Skeletal muscle tissue (tissue), 4 donors: ENCODE measurements around the gene MEGF6. TPM values are rescaled to one million over a fixed set of nuclear protein-coding genes. Genes with fewer than 3 reads are reported as not detected.

Experiments
- H3K27ac ChIP-seq: one replicate; pipeline ENCODE4 v1.7.0; 2013; ENCODE audit warnings: mild to moderate bottlenecking, low read depth, low read length, inconsistent platforms
- H3K27me3 ChIP-seq, 3 donors: one replicate each; pipeline ENCODE4 v1.7.0; 2013; ENCODE audit warnings: low read length in 3 of 3; ENCODE audit not compliant: control insufficient read depth in 3 of 3, insufficient read depth in 3 of 3
- H3K36me3 ChIP-seq, 3 donors: one replicate each; pipeline ENCODE4 v1.7.0; 2013; ENCODE audit warnings: low read length in 3 of 3; ENCODE audit not compliant: control insufficient read depth in 3 of 3, insufficient read depth in 3 of 3
- H3K4me1 ChIP-seq, 3 donors: one replicate each; pipeline ENCODE4 v1.7.0; 2013; ENCODE audit warnings: low read length in 3 of 3, mild to moderate bottlenecking in 3 of 3; ENCODE audit not compliant: control insufficient read depth in 3 of 3, insufficient read depth in 3 of 3
- H3K4me3 ChIP-seq, 3 donors: one replicate each; pipeline ENCODE4 v1.7.0; 2013; ENCODE audit warnings: low read length in 3 of 3
- H3K9ac ChIP-seq, 3 donors: one replicate each; pipeline ENCODE4 v1.7.0; 2013; ENCODE audit warnings: low read length in 3 of 3, mild to moderate bottlenecking in 3 of 3, moderate library complexity in 2 of 3, low read depth in 1 of 3
- H3K9me3 ChIP-seq, 3 donors: one replicate each; pipeline ENCODE4 v1.7.0; 2013; ENCODE audit warnings: low read length in 3 of 3; ENCODE audit not compliant: control insufficient read depth in 3 of 3
- total RNA-seq: library from RNA; depleted of rRNA; stranded (reverse); fragments of >200 nt; gene quantifications from one replicate; pipeline ENCODE4 v1.2.3, GENCODE V29; 2014
- donor health status: Osteomylitis.

Gene MEGF6
- total RNA-seq, 1 donor from 2014 or later: 10.4 TPM

DNA sequence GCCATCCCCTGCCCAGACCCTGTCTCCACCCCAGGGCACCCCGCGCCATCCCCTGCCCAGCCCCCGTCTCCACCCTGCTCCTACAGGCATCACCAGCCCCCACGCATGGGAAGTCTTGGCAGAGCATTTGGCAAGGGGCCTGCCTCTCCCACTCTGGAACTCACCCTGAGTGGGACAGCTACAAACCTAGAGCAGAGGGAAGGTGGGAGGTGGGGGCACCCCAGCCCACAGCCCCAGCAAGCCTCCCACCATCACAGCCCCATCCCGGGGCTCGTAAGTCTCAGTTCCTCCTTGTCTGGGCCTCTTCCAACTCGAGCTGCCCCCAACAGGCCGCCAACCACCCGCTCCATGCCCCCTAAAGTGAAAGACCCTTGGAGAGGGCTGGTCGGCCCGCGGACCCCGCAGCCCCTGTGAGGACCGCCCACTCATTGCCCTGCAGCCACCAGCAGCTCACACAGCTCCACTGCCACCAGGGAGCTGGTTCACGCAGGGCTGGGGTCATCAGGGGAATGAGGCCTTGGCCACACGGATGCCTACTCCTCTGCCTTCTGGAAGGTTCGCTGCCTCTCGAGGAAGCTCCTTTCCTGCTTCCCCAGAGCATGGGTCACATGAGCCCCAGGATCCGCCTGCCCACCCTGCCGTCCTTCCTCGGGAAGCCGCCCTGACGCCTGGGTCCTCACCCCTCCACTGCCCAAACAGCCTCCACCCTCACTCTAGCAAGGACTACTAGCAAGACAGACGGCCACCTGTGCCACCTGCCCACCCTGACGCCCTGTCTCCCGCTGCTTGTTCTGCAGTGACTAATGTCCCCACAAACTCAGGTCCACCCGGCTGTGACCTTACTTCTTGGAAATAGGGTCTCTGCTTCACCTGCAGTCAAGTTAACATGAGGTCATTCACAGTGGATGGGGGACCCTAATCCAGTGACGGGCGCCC, 14.4 kb downstream of the MEGF6 start:
- Histone ChIP-seq H3K27me3 (peaks cover 0 to 3% (median 0%) of the 10 kb centered on the region in 3 donors), H3K4me1 (peaks cover 17 to 43% (median 41%) of the 10 kb centered on the region in 3 donors), H3K9ac (no peak overlapping the region), H3K4me3 (no peak overlapping the region), H3K36me3 (no peaks in the 10 kb centered on the region), H3K9me3 (no peaks in the 10 kb centered on the region), H3K27ac (no peak overlapping the region)

DNA sequence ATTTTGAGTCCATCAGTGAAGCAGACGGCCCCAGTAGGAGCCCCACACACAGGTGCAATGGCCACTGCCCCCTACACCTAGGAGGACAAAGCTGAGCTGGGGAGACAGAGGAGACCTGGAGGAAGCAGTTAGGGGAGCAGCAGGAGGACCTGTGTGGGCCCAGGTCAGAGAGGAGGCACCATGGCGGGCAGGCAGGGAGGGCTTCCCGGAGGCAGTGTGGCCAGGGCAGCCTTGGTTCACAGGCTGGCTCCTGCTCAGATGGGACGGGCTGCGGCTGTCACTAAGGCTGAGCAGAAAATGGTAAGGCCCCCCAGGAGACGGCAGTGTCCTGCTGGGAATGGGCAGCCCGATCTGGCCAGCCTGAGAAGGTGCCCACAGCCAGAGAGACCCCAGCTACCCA, 15.4 kb downstream of the MEGF6 start:
- peaks cover 17 to 43% (median 42%) of the 10 kb centered on the region in 3 donors for H3K4me1 ChIP-seq
- H3K27me3 ChIP-seq: peaks cover 0 to 3% (median 0%) of the 10 kb centered on the region in 3 donors
- no peak overlapping the region for H3K4me3 ChIP-seq

DNA sequence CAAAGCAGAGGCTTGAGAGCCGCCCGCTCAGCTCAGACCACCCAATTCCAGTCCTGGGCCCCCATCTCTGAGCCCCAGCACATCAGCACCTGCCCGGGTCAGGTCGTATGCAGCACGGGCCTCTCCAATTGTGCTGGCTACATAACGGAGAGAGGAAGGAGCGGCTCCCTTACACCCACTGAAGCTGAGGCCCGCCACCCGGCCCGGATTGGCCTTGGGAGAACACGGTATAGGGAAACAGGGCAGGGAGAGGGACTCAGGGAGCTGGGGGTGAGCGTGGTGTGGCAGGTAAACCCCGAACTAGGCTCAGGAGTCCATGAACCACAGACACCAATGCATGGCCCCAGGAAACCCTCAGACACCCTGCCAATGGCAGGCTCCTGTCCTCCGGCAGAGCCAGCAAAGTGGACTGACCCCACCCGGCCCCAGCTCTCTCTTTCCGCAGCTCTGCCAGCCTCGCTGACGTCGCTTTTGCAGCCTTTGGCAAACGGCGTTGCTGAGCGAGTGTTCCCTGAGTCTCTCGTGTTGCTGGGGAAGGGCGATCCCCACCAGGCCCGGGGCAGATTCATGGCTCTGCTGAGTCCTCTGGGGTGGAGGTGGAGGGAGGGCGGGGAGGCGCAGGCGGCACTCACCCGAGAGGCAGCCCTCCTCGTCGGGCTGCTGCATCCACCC, 16.5 kb downstream of the MEGF6 start:
- Histone ChIP-seq H3K27me3 (peaks cover 0 to 3% (median 0%) of the 10 kb centered on the region in 3 donors), H3K9me3 (no peaks in the 10 kb centered on the region), H3K4me3 (no peak overlapping the region), H3K36me3 (no peaks in the 10 kb centered on the region), H3K27ac (no peak overlapping the region), H3K4me1 (peaks cover 15 to 42% (median 40%) of the 10 kb centered on the region in 3 donors), H3K9ac (peak overlapping the region in 1 of 3 donors; percentile 40)

More for the DNA sequence above, 15.4 kb downstream of the MEGF6 start:
- Histone ChIP-seq H3K9ac (no peak overlapping the region), H3K36me3 (no peaks in the 10 kb centered on the region), H3K9me3 (no peaks in the 10 kb centered on the region), H3K27ac (no peak overlapping the region)

DNA sequence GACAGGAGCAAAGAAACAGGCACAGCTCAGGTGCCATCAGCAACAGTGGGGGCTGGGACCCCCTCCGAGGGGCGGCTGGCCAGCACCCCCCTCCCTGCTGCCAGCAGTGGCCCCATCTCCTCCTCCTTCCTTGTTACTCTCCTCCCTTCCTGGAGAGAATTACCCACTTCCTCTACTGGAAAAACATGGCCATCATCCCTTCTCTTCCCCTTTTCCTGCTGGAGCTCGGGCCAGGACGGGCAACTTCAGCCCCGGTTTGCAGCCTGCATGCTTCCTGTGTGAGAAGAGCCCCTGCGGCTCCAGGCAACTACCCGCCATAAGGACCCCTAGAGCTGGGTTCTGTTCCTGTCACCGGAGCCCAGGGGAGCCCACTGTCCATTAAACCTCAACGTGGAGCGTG, 17.6 kb downstream of the MEGF6 start:
- Histone ChIP-seq H3K27me3 (peaks cover 0 to 3% (median 0%) of the 10 kb centered on the region in 3 donors), H3K9ac (no peak overlapping the region), H3K9me3 (no peaks in the 10 kb centered on the region), H3K36me3 (no peaks in the 10 kb centered on the region), H3K4me3 (no peak overlapping the region), H3K27ac (no peak overlapping the region), H3K4me1 (peaks cover 8 to 31% (median 29%) of the 10 kb centered on the region in 3 donors)

DNA sequence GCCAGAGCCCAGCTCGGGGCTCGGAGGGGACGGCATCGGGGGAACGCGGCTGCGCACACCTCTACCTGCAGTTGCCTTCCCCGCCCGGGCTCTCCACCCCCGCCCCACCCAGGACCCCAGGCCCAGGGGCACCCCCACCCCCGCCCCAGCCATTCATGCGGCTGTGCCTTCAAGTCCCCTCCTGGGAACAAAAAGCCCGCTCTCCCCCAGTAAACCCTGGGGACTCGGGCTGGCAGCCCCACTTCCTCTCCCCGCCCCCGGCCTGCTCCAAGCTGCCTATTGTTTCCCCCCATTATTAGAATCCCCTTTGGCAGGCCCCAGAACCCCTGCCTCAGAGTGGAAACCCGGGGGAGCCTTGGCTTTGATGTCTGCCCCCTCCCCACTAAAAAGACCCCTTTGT, 18.0 kb downstream of the MEGF6 start:
- Histone ChIP-seq H3K27ac (no peak overlapping the region), H3K4me3 (no peak overlapping the region), H3K9ac (no peak overlapping the region), H3K27me3 (peaks cover 0 to 3% (median 0%) of the 10 kb centered on the region in 3 donors), H3K4me1 (peaks cover 8 to 29% (median 25%) of the 10 kb centered on the region in 3 donors), H3K9me3 (no peaks in the 10 kb centered on the region), H3K36me3 (no peaks in the 10 kb centered on the region)

DNA sequence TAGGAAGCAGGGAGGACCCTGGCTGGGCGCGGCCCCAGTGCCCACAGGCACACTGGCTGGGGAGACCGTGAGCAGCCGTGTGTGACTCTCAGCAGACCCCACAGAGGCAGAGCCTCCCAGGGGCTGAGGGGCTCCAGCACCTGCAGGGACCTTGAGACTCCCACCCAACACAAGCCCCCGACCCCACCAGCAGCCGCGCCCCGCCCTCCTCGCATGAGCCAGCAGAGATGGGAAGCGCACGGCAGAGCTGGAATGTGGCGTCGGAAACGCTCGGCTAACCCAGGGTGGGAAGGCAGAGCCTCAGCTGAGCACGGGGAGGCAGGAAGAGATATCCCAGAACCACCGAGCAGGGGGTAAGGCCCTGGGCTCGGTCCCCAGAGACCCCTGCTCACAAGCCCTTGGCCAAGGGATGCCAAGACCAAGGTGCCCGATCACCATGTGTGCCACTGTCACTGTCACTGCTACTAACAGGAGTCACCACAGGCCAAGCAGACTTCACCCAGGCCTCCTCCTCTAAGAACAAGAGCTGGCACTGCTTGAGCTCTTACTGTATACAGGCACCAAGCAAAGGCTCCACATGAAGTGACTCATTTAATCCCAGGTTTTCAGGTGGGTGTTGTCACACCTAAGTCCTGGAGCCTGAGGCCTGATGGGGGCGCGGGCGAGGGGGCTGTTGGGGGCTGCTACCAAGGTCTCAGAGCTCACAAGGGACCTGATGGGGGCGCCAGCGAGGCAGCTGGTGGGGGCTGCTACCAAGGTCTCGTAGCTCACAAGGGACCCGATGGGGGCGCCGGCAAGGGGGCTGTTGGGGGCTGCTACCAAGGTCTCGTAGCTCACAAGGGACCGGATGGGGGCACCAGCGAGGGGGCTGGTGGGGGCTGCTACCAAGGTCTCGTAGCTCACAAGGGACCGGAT, 20.1 kb downstream of the MEGF6 start:
- Histone ChIP-seq H3K27ac (no peak overlapping the region), H3K9me3 (no peaks in the 10 kb centered on the region), H3K9ac (no peak overlapping the region), H3K4me1 (peaks cover 8 to 16% (median 15%) of the 10 kb centered on the region in 3 donors), H3K27me3 (peaks cover 0 to under 1% (median 0%) of the 10 kb centered on the region in 3 donors), H3K36me3 (no peaks in the 10 kb centered on the region), H3K4me3 (no peak overlapping the region)

DNA sequence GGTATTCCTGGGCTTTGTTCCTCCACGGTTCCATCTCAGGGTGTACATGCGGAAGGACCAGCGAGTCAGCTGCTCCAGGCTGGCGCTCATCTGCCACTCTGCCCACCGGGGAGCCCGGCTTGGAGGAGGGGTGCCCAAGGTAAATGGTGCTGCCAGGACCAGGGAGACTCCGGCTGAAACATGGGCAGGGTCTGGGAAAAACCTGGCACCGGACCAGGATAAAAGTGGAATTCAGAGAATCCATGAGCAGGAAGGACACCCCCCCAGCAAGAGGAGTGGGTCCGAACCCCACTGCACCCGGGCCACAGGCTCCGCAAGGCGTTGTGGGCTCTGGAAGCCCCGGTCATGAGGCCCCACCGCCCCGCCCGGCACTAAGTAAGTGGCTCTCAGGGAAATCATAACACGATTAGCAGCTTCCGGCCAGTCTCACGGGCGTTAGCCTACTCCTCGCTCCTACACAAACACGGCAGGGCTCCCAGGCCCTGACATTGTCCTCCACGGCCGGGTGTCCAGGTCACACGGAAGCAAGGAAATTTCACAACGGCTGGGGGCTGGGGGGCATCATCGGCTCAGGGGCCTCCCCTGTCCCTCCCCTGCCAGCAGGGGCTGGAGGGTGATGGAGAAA, 21.1 kb downstream of the MEGF6 start:
- Histone ChIP-seq H3K27me3 (peaks cover 0 to 4% (median 2%) of the 10 kb centered on the region in 3 donors), H3K4me1 (peaks cover 4 to 12% (median 8%) of the 10 kb centered on the region in 3 donors), H3K36me3 (no peaks in the 10 kb centered on the region), H3K27ac (no peak overlapping the region), H3K9me3 (no peaks in the 10 kb centered on the region), H3K9ac (no peak overlapping the region), H3K4me3 (no peak overlapping the region)

DNA sequence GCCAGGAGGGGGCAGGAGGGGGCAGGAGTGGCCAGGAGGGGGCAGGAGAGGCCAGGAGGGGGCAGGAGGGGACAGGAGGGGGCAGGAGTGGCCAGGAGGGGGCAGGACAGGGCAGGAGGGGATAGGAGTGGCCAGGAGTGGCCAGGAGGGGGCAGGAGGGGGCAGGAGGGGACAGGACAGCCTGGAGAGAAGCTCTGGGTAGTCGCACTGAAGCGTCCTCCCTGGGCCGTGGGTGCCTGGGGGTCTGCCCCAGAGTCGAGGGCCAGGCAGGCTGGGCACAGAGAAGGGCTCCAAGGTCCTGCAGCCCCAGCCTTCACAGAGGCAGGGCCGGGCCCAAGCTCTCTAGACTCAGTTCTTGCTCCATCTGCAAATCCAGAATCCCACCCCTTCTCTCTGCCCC, 22.9 kb downstream of the MEGF6 start:
- Histone ChIP-seq H3K9ac (peak overlapping the region in 1 of 3 donors; percentile 45), H3K27ac (no peak overlapping the region), H3K4me3 (no peak overlapping the region), H3K36me3 (no peaks in the 10 kb centered on the region), H3K9me3 (no peaks in the 10 kb centered on the region), H3K4me1 (peaks cover 0 to 5% (median 4%) of the 10 kb centered on the region in 3 donors), H3K27me3 (peaks cover 2 to 10% (median 3%) of the 10 kb centered on the region in 3 donors)
